Muscle of leg (tissue), 11 donors: Measurements from ENCODE around the gene KCTD1. TPM values are rescaled to one million over a fixed set of nuclear protein-coding genes. Genes with fewer than 3 reads are reported as not detected.

Source experiments
- DNase-seq: peaks from one replicate; pipeline ENCODE4 v3.0.0; 2013
- H3K27ac ChIP-seq: one replicate; pipeline ENCODE4 v1.5.1; 2013; ENCODE audit warnings: mild to moderate bottlenecking, low read length, control low read depth
- H3K27me3 ChIP-seq: one replicate; pipeline ENCODE4 v1.6.1; 2013; ENCODE audit warnings: low read length; ENCODE audit not compliant: control insufficient read depth, insufficient read depth
- H3K36me3 ChIP-seq: one replicate; pipeline ENCODE4 v1.6.1; 2013; ENCODE audit warnings: low read length; ENCODE audit not compliant: control insufficient read depth, insufficient read depth
- H3K4me1 ChIP-seq: one replicate; pipeline ENCODE4 v1.6.1; 2013; ENCODE audit warnings: low read length; ENCODE audit not compliant: control insufficient read depth, insufficient read depth
- H3K4me3 ChIP-seq: one replicate; pipeline ENCODE4 v1.5.1; 2013; ENCODE audit warnings: low read length, control low read depth
- H3K9me3 ChIP-seq: replicated peaks from 2 replicates; pipeline ENCODE4 v1.6.1; 2013; ENCODE audit warnings: low read depth, low read length; ENCODE audit not compliant: control insufficient read depth
- WGBS: methylation state at CpG from one replicate; pipeline ENCODE4 v1.1.5; 2013; ENCODE audit warnings: missing lambda C conversion rate; ENCODE audit not compliant: insufficient coverage; 5-methylcytosine and 5-hydroxymethylcytosine counted together
- polyA plus RNA-seq, 8 donors: library from polyadenylated mRNA; unstranded; fragments of 120-200 nt; gene quantifications; one replicate each; pipeline versions ENCODE4 v1.2.1 to v1.2.3, GENCODE V29; 2013; ENCODE audit warnings: inconsistent platforms in 1 of 8, low replicate concordance in 1 of 8; ENCODE audit not compliant: insufficient read length in 8 of 8, insufficient read depth in 1 of 8
- total RNA-seq: library from RNA; stranded (reverse); fragments of 120-200 nt; gene quantifications from one replicate; pipeline ENCODE4 v1.2.4, GENCODE V29; 2013

The KCTD1 gene
- total and polyA plus RNA-seq, 9 donors, result 3.4 to 14.4 (median 6.1) TPM

GRCh38 chr18:26502823-26503222 is 45.5 kb downstream of the KCTD1 start:
- no CpG with 5 or more reads among the region's 4 CpGs for WGBS
- no peak overlapping the region for H3K4me3 ChIP-seq

GRCh38 chr18:26497866-26498265 is 50.5 kb downstream of the KCTD1 start:
- H3K9me3 ChIP-seq, result no peaks in the 10 kb centered on the region
- H3K27ac ChIP-seq, result no peak overlapping the region
- H3K27me3 ChIP-seq, result no peaks in the 10 kb centered on the region
- no peaks in the 10 kb centered on the region for H3K4me1 ChIP-seq
- H3K36me3 ChIP-seq, result no peaks in the 10 kb centered on the region
- no peak for DNase-seq
- 56% methylated on average over 1 of the region's 4 CpGs for WGBS
- no peak overlapping the region for H3K4me3 ChIP-seq

More at GRCh38 chr18:26502823-26503222, 45.5 kb downstream of the KCTD1 start:
- H3K27me3 ChIP-seq, result no peaks in the 10 kb centered on the region
- H3K36me3 ChIP-seq, result no peaks in the 10 kb centered on the region
- no peaks in the 10 kb centered on the region for H3K4me1 ChIP-seq
- DNase-seq, result no peak
- no peak overlapping the region for H3K27ac ChIP-seq
- no peaks in the 10 kb centered on the region for H3K9me3 ChIP-seq

- Histone ChIP-seq H3K27ac (no peak overlapping the region), H3K27me3 (no peaks in the 10 kb centered on the region), H3K36me3 (no peaks in the 10 kb centered on the region), H3K4me1 (no peaks in the 10 kb centered on the region), H3K4me3 (no peak overlapping the region), H3K9me3 (no peaks in the 10 kb centered on the region)
- no peak for DNase-seq
- WGBS, result no CpG with 5 or more reads among the region's 1 CpG
Measured at GRCh38 chr18:26496528-26496927, 51.8 kb downstream of the KCTD1 start.

- Histone ChIP-seq H3K36me3 (no peaks in the 10 kb centered on the region), H3K4me1 (no peaks in the 10 kb centered on the region), H3K27me3 (no peaks in the 10 kb centered on the region), H3K27ac (no peak overlapping the region), H3K9me3 (no peaks in the 10 kb centered on the region), H3K4me3 (no peak overlapping the region)
- peak; percentile 10 for DNase-seq
- no CpG with 5 or more reads among the region's 5 CpGs for WGBS
Measured at GRCh38 chr18:26495287-26495686, 53.1 kb downstream of the KCTD1 start.

- Histone ChIP-seq H3K4me1 (no peaks in the 10 kb centered on the region), H3K27me3 (no peaks in the 10 kb centered on the region), H3K36me3 (no peaks in the 10 kb centered on the region), H3K27ac (no peak overlapping the region), H3K9me3 (no peaks in the 10 kb centered on the region), H3K4me3 (no peak overlapping the region)
- DNase-seq, result no peak
- WGBS, result 83% methylated on average over 1 of the region's 3 CpGs
Measured at GRCh38 chr18:26493021-26493420, 55.3 kb downstream of the KCTD1 start.

- no peaks in the 10 kb centered on the region for H3K9me3 ChIP-seq
- no peak for DNase-seq
- H3K4me1 ChIP-seq, result no peaks in the 10 kb centered on the region
- 94% methylated on average over 3 of the region's 6 CpGs for WGBS
- no peaks in the 10 kb centered on the region for H3K36me3 ChIP-seq
- H3K4me3 ChIP-seq, result no peak overlapping the region
- H3K27me3 ChIP-seq, result no peaks in the 10 kb centered on the region
- no peak overlapping the region for H3K27ac ChIP-seq
Measured at GRCh38 chr18:26491194-26491816, 57.0 kb downstream of the KCTD1 start.

- Histone ChIP-seq H3K27ac (no peak overlapping the region), H3K27me3 (no peaks in the 10 kb centered on the region), H3K4me1 (no peaks in the 10 kb centered on the region), H3K4me3 (no peak overlapping the region), H3K36me3 (no peaks in the 10 kb centered on the region), H3K9me3 (no peaks in the 10 kb centered on the region)
- no CpG with 5 or more reads among the region's 7 CpGs for WGBS
- DNase-seq, result no peak
Measured at GRCh38 chr18:26489881-26490280, 58.5 kb downstream of the KCTD1 start.

GRCh38 chr18:26489191-26489590 is 59.2 kb downstream of the KCTD1 start:
- no peak overlapping the region for H3K27ac ChIP-seq
- no peaks in the 10 kb centered on the region for H3K27me3 ChIP-seq
- no CpG with 5 or more reads among the region's 4 CpGs for whole genome bisulfite sequencing
- no peaks in the 10 kb centered on the region for H3K4me1 ChIP-seq
- H3K4me3 ChIP-seq, result no peak overlapping the region
- no peaks in the 10 kb centered on the region for H3K36me3 ChIP-seq
- no peak for DNase-seq
- no peaks in the 10 kb centered on the region for H3K9me3 ChIP-seq

GRCh38 chr18:26488417-26489009 is 59.8 kb downstream of the KCTD1 start:
- H3K4me3 ChIP-seq, result no peak overlapping the region
- no peaks in the 10 kb centered on the region for H3K36me3 ChIP-seq
- H3K27ac ChIP-seq, result no peak overlapping the region
- no peak for DNase-seq
- no peaks in the 10 kb centered on the region for H3K4me1 ChIP-seq
- 83% methylated on average over 10 of the region's 11 CpGs for WGBS
- no peaks in the 10 kb centered on the region for H3K27me3 ChIP-seq
- no peaks in the 10 kb centered on the region for H3K9me3 ChIP-seq

- DNase-seq, result no peak
- no CpG with 5 or more reads among the region's 7 CpGs for WGBS
- no peaks in the 10 kb centered on the region for H3K4me1 ChIP-seq
- H3K9me3 ChIP-seq, result no peaks in the 10 kb centered on the region
- H3K27me3 ChIP-seq, result no peaks in the 10 kb centered on the region
- H3K27ac ChIP-seq, result no peak overlapping the region
- H3K4me3 ChIP-seq, result no peak overlapping the region
- no peaks in the 10 kb centered on the region for H3K36me3 ChIP-seq
Measured at GRCh38 chr18:26487437-26487836, 60.9 kb downstream of the KCTD1 start.
